GM12872 (cell line): ENCODE measurements around the gene CEP57L1.

Experiments
- TF ChIP-seq, protein P1 (sequence below): IDR thresholded peaks from 3 replicates; pipeline ENCODE4 v1.5.1; 2011; ENCODE audit warnings: low read depth, mild to moderate bottlenecking, low read length, moderate library complexity; ENCODE audit not compliant: insufficient read depth

The CEP57L1 gene

DNA sequence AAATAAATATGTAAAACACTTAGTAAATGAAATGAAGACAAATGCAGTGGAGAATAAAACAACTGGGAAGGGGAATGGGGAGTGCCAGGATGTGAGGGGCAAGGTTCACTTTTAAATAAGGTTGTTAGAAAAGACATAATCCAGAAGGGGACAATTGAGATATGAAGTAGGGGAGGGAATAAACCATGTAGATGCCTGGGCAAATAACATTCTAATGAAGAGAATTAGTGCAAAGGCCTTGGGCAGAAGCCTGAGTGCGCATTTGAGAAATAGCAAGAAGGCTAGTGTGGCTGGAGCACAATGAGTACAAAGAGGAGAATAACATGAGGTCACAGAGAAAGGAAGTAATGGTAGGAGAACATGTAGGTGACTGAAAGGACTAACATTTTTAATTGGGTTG, 2.4 kb downstream of the CEP57L1 start:
- TF ChIP-seq, protein P1, sequence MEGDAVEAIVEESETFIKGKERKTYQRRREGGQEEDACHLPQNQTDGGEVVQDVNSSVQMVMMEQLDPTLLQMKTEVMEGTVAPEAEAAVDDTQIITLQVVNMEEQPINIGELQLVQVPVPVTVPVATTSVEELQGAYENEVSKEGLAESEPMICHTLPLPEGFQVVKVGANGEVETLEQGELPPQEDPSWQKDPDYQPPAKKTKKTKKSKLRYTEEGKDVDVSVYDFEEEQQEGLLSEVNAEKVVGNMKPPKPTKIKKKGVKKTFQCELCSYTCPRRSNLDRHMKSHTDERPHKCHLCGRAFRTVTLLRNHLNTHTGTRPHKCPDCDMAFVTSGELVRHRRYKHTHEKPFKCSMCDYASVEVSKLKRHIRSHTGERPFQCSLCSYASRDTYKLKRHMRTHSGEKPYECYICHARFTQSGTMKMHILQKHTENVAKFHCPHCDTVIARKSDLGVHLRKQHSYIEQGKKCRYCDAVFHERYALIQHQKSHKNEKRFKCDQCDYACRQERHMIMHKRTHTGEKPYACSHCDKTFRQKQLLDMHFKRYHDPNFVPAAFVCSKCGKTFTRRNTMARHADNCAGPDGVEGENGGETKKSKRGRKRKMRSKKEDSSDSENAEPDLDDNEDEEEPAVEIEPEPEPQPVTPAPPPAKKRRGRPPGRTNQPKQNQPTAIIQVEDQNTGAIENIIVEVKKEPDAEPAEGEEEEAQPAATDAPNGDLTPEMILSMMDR, result no peak

DNA sequence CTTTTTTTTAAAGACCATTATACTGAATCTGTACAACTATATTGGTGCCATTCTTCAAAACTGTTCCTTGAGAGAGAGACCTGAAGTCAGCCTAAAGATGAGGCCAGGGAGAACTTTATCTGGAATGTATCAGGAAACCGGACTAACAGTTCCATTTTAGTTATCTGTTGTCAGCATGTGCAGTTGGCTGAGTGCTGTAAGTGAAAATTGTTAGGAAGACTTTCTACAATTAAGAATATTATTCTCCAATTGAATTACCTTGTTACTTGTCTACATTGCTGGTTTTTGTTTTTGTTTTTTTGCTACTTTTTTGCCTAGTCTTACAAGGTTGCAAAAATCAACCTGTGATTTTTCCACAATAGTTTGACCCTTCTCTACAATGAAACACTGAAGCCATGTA, 7.5 kb downstream of the CEP57L1 start:
- TF ChIP-seq, protein P1, result no peak

DNA sequence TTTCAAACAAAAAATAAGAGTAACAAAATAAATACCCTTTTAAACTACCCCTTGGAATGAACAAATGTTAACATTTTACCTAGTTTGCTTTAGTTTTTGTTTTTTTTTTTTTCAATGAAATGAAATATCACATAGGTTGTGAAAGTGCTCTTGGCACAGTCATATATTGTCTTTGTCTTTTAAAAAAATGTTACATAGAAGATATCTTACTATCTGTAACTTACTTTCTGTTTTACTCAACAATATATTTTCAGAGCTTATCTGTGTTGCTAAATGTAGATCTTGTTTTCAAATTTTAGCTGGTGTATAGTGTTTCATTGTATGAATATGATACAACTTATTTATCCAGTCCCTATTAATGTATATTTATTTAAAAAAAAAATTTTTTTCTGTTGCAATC, 8.6 kb downstream of the CEP57L1 start:
- TF ChIP-seq, protein P1, result no peak

DNA sequence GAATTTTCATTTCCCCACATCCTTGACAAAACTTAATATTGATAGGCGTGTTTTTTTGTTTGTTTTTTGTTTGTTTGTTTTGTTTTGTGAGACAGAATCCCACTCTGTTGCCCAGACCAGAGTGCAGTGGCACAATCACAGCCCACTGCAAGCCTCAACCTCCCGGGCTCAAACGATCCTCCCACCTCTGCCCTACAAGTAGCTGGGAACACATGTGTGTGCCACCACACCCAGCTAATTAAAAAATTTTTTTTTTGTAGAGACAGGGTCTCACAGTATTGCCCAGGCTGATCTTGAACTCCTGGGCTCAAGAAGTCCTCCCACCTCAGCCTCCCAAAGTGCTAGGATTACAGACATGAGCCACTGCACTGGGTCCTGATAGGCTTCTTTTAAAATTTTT, 9.2 kb downstream of the CEP57L1 start:
- TF ChIP-seq, protein P1, result no peak

DNA sequence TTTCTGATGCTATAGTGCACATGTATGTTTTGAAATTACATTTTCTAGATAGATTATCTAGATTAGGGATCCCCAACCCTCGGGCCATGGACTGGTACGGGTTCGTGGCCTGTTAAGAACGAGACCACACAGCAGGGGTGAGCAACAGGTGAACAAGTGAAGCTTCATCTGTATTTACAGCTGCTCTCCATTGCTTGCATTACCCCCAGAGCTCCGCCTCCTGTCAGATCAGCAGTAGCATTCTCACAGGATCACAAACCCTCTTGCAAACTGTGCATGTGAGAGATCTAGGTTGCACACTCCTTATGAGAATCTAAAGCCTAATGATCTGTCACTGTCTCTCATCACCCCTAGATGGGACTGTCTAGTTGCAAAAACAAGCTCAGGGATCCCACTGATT, 10.4 kb downstream of the CEP57L1 start:
- TF ChIP-seq, protein P1, result no peak

DNA sequence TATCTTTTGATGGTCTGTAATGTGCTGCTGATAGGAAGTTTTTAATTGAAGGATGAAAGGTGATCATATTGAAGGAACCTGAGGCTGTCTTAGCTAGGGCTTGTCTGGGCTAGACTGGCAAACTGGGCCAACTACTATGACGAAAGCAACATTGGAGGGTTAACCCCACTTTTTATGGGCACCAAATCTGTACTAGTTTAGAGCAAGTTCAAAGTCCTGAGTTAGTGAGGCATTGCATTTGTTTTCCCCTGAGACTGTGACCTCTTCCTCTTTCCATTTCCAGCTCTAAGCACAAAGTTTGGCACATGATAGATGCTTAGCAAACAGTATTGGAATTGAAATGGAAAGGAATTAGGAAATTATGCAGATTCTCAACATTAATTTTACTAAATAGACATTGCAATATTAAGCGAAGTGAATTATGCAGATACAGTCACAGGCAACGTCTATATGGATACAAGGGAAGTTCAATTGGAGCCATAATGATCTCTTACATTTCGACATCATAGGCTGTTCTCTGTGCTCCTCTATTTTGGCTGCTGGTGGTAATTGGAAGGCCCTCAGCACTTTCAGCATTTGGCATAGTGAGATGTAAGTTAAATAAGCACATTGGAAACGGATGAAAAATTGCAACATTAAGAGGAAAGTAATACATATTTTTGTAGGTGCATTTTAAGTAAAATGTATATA, 22.2 kb downstream of the CEP57L1 start:
- TF ChIP-seq, protein P1, result no peak

DNA sequence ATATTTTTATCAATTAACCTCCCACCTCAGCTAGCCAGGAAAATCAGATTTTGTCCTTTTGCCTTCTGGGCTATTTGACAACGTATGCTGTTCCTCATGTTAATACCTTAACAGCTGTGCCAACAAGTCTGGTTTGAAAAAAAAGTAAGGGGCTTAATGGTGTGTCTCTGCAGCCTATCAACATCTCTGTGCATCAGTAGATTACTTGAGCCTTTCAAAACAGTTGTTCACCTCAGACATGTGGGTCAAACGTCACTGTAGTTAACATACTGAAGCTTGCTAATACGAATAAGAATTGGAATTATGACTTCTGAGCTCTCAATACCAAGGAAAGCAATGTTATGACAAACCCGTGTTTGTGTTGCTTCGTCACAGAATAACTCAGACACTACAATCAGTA, 23.0 kb downstream of the CEP57L1 start:
- TF ChIP-seq, protein P1, result no peak
